ENCODE measurements around the gene DEDD2.

- TF ChIP-seq EZH2 (IDR thresholded peaks at IDR 0.05) (no peak), CTCF (IDR thresholded peaks at IDR 0.05 in 2 of 3, conservative IDR thresholded peaks at IDR 0.05 in 1 of 3; ENCODE audit: borderline replicate concordance in 1 of 3, insufficient read depth in 1 of 3, low read depth in 2 of 3, low read length in 2 of 3) (no peak), REST (IDR thresholded peaks at IDR 0.05; ENCODE audit: low read depth) (no peak)
These were observed 7.7 kb upstream of the DEDD2 start for GRCh38 chr19:42224940-42225717.
